ENCODE results near the gene C9orf152.

C9orf152 gene

GRCh38 chr9:110183208-110184145 lies 24.5 kb downstream of the C9orf152 start:
- no peak overlapping the region for H2BK120ac ChIP-seq (ENCODE audit: low read depth, low read length)
- H3K27ac ChIP-seq (replicated peaks; ENCODE audit: low read length) = no peak overlapping the region
- no peak overlapping the region for H2BK15ac ChIP-seq (ENCODE audit: low read length)
- no peak overlapping the region for H3K4me2 ChIP-seq (ENCODE audit: insufficient read depth, low read length, poor library complexity, severe bottlenecking)
- H3K9me3 ChIP-seq (replicated peaks in 1 of 2; ENCODE audit: control insufficient read depth in 2 of 2, insufficient read depth in 1 of 2, low read depth in 1 of 2, low read length in 2 of 2) = peaks cover 3 to 9% of the 10 kb centered on the region in 2 donors
- WGBS, 2 donors (ENCODE audit: extremely low coverage in 2 of 2, insufficient read length in 2 of 2, insufficient replicate concordance in 1 of 2) = no CpG with 5 or more reads among the region's 7 CpGs
- H3K18ac ChIP-seq (ENCODE audit: low read length) = no peak overlapping the region
- no peak overlapping the region for H3K9ac ChIP-seq (ENCODE audit: low read depth, low read length, poor library complexity)
- no peak overlapping the region for H4K8ac ChIP-seq (ENCODE audit: low read depth, low read length)
- H4K91ac ChIP-seq (ENCODE audit: low read depth, low read length, poor library complexity) = no peak overlapping the region
- H3K14ac ChIP-seq (ENCODE audit: low read length) = no peak overlapping the region
- H3K79me1 ChIP-seq (ENCODE audit: low read depth, low read length) = no peaks in the 10 kb centered on the region
- no peaks in the 10 kb centered on the region for H3K36me3 ChIP-seq (replicated peaks in 1 of 2; ENCODE audit: control insufficient read depth in 2 of 2, insufficient read depth in 2 of 2, low read length in 2 of 2)
- no peak overlapping the region for H2BK5ac ChIP-seq (ENCODE audit: low read length)
- no peak overlapping the region for H2AFZ ChIP-seq (ENCODE audit: low read length)
- no peak overlapping the region for H3K23ac ChIP-seq (ENCODE audit: low read depth, low read length, poor library complexity)
- no peak overlapping the region for H2AK5ac ChIP-seq (ENCODE audit: low read depth, low read length)
- H2BK12ac ChIP-seq (ENCODE audit: low read length) = no peak overlapping the region
- H3K4me1 ChIP-seq (ENCODE audit: control insufficient read depth in 2 of 2, insufficient read depth in 1 of 2, low read depth in 1 of 2, low read length in 2 of 2) = no peaks in the 10 kb centered on the region
- H3K27me3 ChIP-seq (ENCODE audit: control insufficient read depth in 3 of 3, insufficient read depth in 3 of 3, low read depth in 1 of 3, low read length in 3 of 3) = peaks cover 0 to 4% (median 0%) of the 10 kb centered on the region in 3 experiments
- no peak overlapping the region for H3K4me3 ChIP-seq (ENCODE audit: low read length in 2 of 2)
- peak; percentile 61 for DNase-seq (ENCODE audit: low spot score)
- H3K4ac ChIP-seq (ENCODE audit: low read length) = no peak overlapping the region

GRCh38 chr9:110180511-110181434 lies 27.2 kb downstream of the C9orf152 start:
- no peaks in the 10 kb centered on the region for H3K4me1 ChIP-seq (ENCODE audit: control insufficient read depth in 2 of 2, insufficient read depth in 1 of 2, low read depth in 1 of 2, low read length in 2 of 2)
- no peak overlapping the region for H3K23ac ChIP-seq (ENCODE audit: low read depth, low read length, poor library complexity)
- H3K9me3 ChIP-seq (replicated peaks in 1 of 2; ENCODE audit: control insufficient read depth in 2 of 2, insufficient read depth in 1 of 2, low read depth in 1 of 2, low read length in 2 of 2) = peaks cover 3 to 9% of the 10 kb centered on the region in 2 donors
- H3K18ac ChIP-seq (ENCODE audit: low read length) = no peak overlapping the region
- no CpG with 5 or more reads among the region's 7 CpGs for WGBS, 2 donors (ENCODE audit: extremely low coverage in 2 of 2, insufficient read length in 2 of 2, insufficient replicate concordance in 1 of 2)
- H3K4me2 ChIP-seq (ENCODE audit: insufficient read depth, low read length, poor library complexity, severe bottlenecking) = no peak overlapping the region
- no peak overlapping the region for H4K8ac ChIP-seq (ENCODE audit: low read depth, low read length)
- H2AK5ac ChIP-seq (ENCODE audit: low read depth, low read length) = no peak overlapping the region
- no peaks in the 10 kb centered on the region for H3K36me3 ChIP-seq (replicated peaks in 1 of 2; ENCODE audit: control insufficient read depth in 2 of 2, insufficient read depth in 2 of 2, low read length in 2 of 2)
- H2AFZ ChIP-seq (ENCODE audit: low read length) = no peak overlapping the region
- no peak overlapping the region for H3K4ac ChIP-seq (ENCODE audit: low read length)
- H2BK12ac ChIP-seq (ENCODE audit: low read length) = no peak overlapping the region
- no peak overlapping the region for H3K14ac ChIP-seq (ENCODE audit: low read length)
- no peak for DNase-seq (ENCODE audit: low spot score)
- H2BK120ac ChIP-seq (ENCODE audit: low read depth, low read length) = no peak overlapping the region
- no peak overlapping the region for H2BK15ac ChIP-seq (ENCODE audit: low read length)
- H3K9ac ChIP-seq (ENCODE audit: low read depth, low read length, poor library complexity) = no peak overlapping the region
- peak overlapping the region in 1 of 2 donors; percentile 42 for H3K4me3 ChIP-seq (ENCODE audit: low read length in 2 of 2)
- H3K27ac ChIP-seq (replicated peaks; ENCODE audit: low read length) = no peak overlapping the region
- H3K27me3 ChIP-seq (ENCODE audit: control insufficient read depth in 3 of 3, insufficient read depth in 3 of 3, low read depth in 1 of 3, low read length in 3 of 3) = no peaks in the 10 kb centered on the region
- H2BK5ac ChIP-seq (ENCODE audit: low read length) = no peak overlapping the region
- H4K91ac ChIP-seq (ENCODE audit: low read depth, low read length, poor library complexity) = no peak overlapping the region
- no peaks in the 10 kb centered on the region for H3K79me1 ChIP-seq (ENCODE audit: low read depth, low read length)

- H2AK5ac ChIP-seq (ENCODE audit: low read depth, low read length) = no peak overlapping the region
- no peak overlapping the region for H3K9ac ChIP-seq (ENCODE audit: low read depth, low read length, poor library complexity)
- H3K9me3 ChIP-seq (replicated peaks in 1 of 2; ENCODE audit: control insufficient read depth in 2 of 2, insufficient read depth in 1 of 2, low read depth in 1 of 2, low read length in 2 of 2) = peaks cover 3 to 9% of the 10 kb centered on the region in 2 donors
- H3K27ac ChIP-seq (replicated peaks; ENCODE audit: low read length) = no peak overlapping the region
- H3K27me3 ChIP-seq (ENCODE audit: control insufficient read depth in 3 of 3, insufficient read depth in 3 of 3, low read depth in 1 of 3, low read length in 3 of 3) = no peaks in the 10 kb centered on the region
- H3K4ac ChIP-seq (ENCODE audit: low read length) = no peak overlapping the region
- no peak overlapping the region for H3K18ac ChIP-seq (ENCODE audit: low read length)
- no peak overlapping the region for H4K91ac ChIP-seq (ENCODE audit: low read depth, low read length, poor library complexity)
- H2BK12ac ChIP-seq (ENCODE audit: low read length) = no peak overlapping the region
- H3K4me2 ChIP-seq (ENCODE audit: insufficient read depth, low read length, poor library complexity, severe bottlenecking) = no peak overlapping the region
- H2BK5ac ChIP-seq (ENCODE audit: low read length) = no peak overlapping the region
- no peak overlapping the region for H3K23ac ChIP-seq (ENCODE audit: low read depth, low read length, poor library complexity)
- H2AFZ ChIP-seq (ENCODE audit: low read length) = no peak overlapping the region
- H3K36me3 ChIP-seq (replicated peaks in 1 of 2; ENCODE audit: control insufficient read depth in 2 of 2, insufficient read depth in 2 of 2, low read length in 2 of 2) = no peaks in the 10 kb centered on the region
- no peaks in the 10 kb centered on the region for H3K79me1 ChIP-seq (ENCODE audit: low read depth, low read length)
- no CpG with 5 or more reads among the region's 4 CpGs for WGBS, 2 donors (ENCODE audit: extremely low coverage in 2 of 2, insufficient read length in 2 of 2, insufficient replicate concordance in 1 of 2)
- H3K4me1 ChIP-seq (ENCODE audit: control insufficient read depth in 2 of 2, insufficient read depth in 1 of 2, low read depth in 1 of 2, low read length in 2 of 2) = no peaks in the 10 kb centered on the region
- no peak for DNase-seq (ENCODE audit: low spot score)
- H2BK15ac ChIP-seq (ENCODE audit: low read length) = no peak overlapping the region
- H3K4me3 ChIP-seq (ENCODE audit: low read length in 2 of 2) = no peak overlapping the region
- no peak overlapping the region for H4K8ac ChIP-seq (ENCODE audit: low read depth, low read length)
- H3K14ac ChIP-seq (ENCODE audit: low read length) = no peak overlapping the region
- no peak overlapping the region for H2BK120ac ChIP-seq (ENCODE audit: low read depth, low read length)
Observed at GRCh38 chr9:110179734-110180133, 28.2 kb downstream of the C9orf152 start.

GRCh38 chr9:110178281-110178680 lies 29.7 kb downstream of the C9orf152 start:
- Histone ChIP-seq H2AFZ (ENCODE audit: low read length) (no peak overlapping the region), H3K9ac (ENCODE audit: low read depth, low read length, poor library complexity) (no peak overlapping the region), H3K14ac (ENCODE audit: low read length) (no peak overlapping the region), H3K9me3 (replicated peaks in 1 of 2; ENCODE audit: control insufficient read depth in 2 of 2, insufficient read depth in 1 of 2, low read depth in 1 of 2, low read length in 2 of 2) (peaks cover 3 to 12% of the 10 kb centered on the region in 2 donors), H4K91ac (ENCODE audit: low read depth, low read length, poor library complexity) (no peak overlapping the region), H3K79me1 (ENCODE audit: low read depth, low read length) (no peaks in the 10 kb centered on the region), H3K4ac (ENCODE audit: low read length) (no peak overlapping the region), H3K4me3 (ENCODE audit: low read length in 2 of 2) (no peak overlapping the region), H2BK15ac (ENCODE audit: low read length) (no peak overlapping the region), H4K8ac (ENCODE audit: low read depth, low read length) (no peak overlapping the region), H3K23ac (ENCODE audit: low read depth, low read length, poor library complexity) (no peak overlapping the region), H3K27ac (replicated peaks; ENCODE audit: low read length) (no peak overlapping the region), H2BK12ac (ENCODE audit: low read length) (no peak overlapping the region), H2BK120ac (ENCODE audit: low read depth, low read length) (no peak overlapping the region), H3K36me3 (replicated peaks in 1 of 2; ENCODE audit: control insufficient read depth in 2 of 2, insufficient read depth in 2 of 2, low read length in 2 of 2) (peaks cover 0 to 2% of the 10 kb centered on the region in 2 donors), H3K18ac (ENCODE audit: low read length) (no peak overlapping the region), H3K27me3 (ENCODE audit: control insufficient read depth in 3 of 3, insufficient read depth in 3 of 3, low read depth in 1 of 3, low read length in 3 of 3) (no peaks in the 10 kb centered on the region), H3K4me1 (ENCODE audit: control insufficient read depth in 2 of 2, insufficient read depth in 1 of 2, low read depth in 1 of 2, low read length in 2 of 2) (no peaks in the 10 kb centered on the region), H2AK5ac (ENCODE audit: low read depth, low read length) (no peak overlapping the region), H3K4me2 (ENCODE audit: insufficient read depth, low read length, poor library complexity, severe bottlenecking) (no peak overlapping the region), H2BK5ac (ENCODE audit: low read length) (no peak overlapping the region)
- DNase-seq (ENCODE audit: low spot score) = no peak
- no CpG with 5 or more reads among the region's 1 CpG for WGBS, 2 donors (ENCODE audit: extremely low coverage in 2 of 2, insufficient read length in 2 of 2, insufficient replicate concordance in 1 of 2)
